Neural progenitor cell (in vitro differentiated cells): ENCODE results near the gene VPS4B. TPM values are rescaled to one million over a fixed set of nuclear protein-coding genes. Genes with fewer than 3 reads are reported as not detected.

Experiments used
- DNase-seq: peaks from one replicate; pipeline ENCODE4 v3.0.0-alpha.2; 2016; ENCODE audit warnings: low spot score
- H2AFZ ChIP-seq: fragments of 200-600 bp; sonication (generic); replicated peaks from 2 replicates; pipeline ENCODE4 v1.6.1; 2016; ENCODE audit warnings: antibody characterized with exemption
- H3F3A ChIP-seq: fragments of 200-600 bp; sonication (generic); 2 replicates; pipeline ENCODE4 v1.6.1; 2016; ENCODE audit warnings: antibody characterized with exemption, low read depth
- H3K27ac ChIP-seq: fragments of 200-600 bp; sonication (generic); 2 replicates; pipeline ENCODE4 v1.5.1; 2016; ENCODE audit warnings: mild to moderate bottlenecking
- H3K27me3 ChIP-seq: fragments of 200-600 bp; sonication (generic); 2 replicates; pipeline ENCODE4 v1.6.1; 2016; ENCODE audit warnings: mild to moderate bottlenecking, moderate library complexity
- H3K36me3 ChIP-seq: fragments of 200-600 bp; sonication (generic); 2 replicates; pipeline ENCODE4 v1.5.1; 2016
- H3K4me1 ChIP-seq: fragments of 200-600 bp; sonication (generic); 2 replicates; pipeline ENCODE4 v1.6.1; 2016; ENCODE audit warnings: mixed run types
- H3K4me2 ChIP-seq: fragments of 200-600 bp; sonication (generic); 2 replicates; pipeline ENCODE4 v1.6.1; 2016
- H3K4me3 ChIP-seq: fragments of 200-600 bp; sonication (generic); 2 replicates; pipeline ENCODE4 v1.5.1; 2016
- H3K79me2 ChIP-seq: fragments of 200-600 bp; sonication (generic); 2 replicates; pipeline ENCODE4 v1.6.1; 2016; ENCODE audit warnings: low read depth
- H3K9ac ChIP-seq: fragments of 200-600 bp; sonication (generic); 2 replicates; pipeline ENCODE4 v1.6.1; 2016
- H3K9me3 ChIP-seq: fragments of 200-600 bp; sonication (generic); 2 replicates; pipeline ENCODE4 v1.5.1; 2016; ENCODE audit warnings: low read depth
- H4K20me1 ChIP-seq: fragments of 200-600 bp; sonication (generic); 2 replicates; pipeline ENCODE4 v1.6.1; 2016; ENCODE audit warnings: low read depth
- H3K27ac Mint-ChIP-seq: 3 replicates; pipeline ENCODE4 v1.8.0; 2021; ENCODE audit warnings: mixed read lengths
- H3K27me3 Mint-ChIP-seq: 2 replicates; pipeline ENCODE4 v1.8.0; 2022; ENCODE audit warnings: low read depth, mild to moderate bottlenecking, inconsistent platforms, moderate library complexity, mixed read lengths; ENCODE audit not compliant: insufficient read depth
- H3K36me3 Mint-ChIP-seq: 3 replicates; pipeline ENCODE4 v1.8.0; 2021; ENCODE audit warnings: mixed read lengths
- H3K4me1 Mint-ChIP-seq: 3 replicates; pipeline ENCODE4 v1.8.0; 2021; ENCODE audit warnings: mixed read lengths
- H3K4me3 Mint-ChIP-seq: 3 replicates; pipeline ENCODE4 v1.8.0; 2021; ENCODE audit warnings: mild to moderate bottlenecking, moderate library complexity, mixed read lengths
- H3K9me3 Mint-ChIP-seq: 3 replicates; pipeline ENCODE4 v1.8.0; 2020; ENCODE audit warnings: mixed read lengths
- CTCF ChIP-seq: fragments of 200-600 bp; sonication (generic); IDR thresholded peaks from 2 replicates; pipeline ENCODE4 v1.5.1; 2017; ENCODE audit warnings: antibody characterized with exemption, mild to moderate bottlenecking
- EZH2 ChIP-seq: fragments of 200-600 bp; sonication (generic); IDR thresholded peaks from 2 replicates; pipeline ENCODE4 v1.6.1; 2017; ENCODE audit warnings: antibody characterized with exemption, mild to moderate bottlenecking, moderate library complexity
- EZH2phosphoT487 ChIP-seq: fragments of 200-600 bp; sonication (generic); IDR thresholded peaks from 2 replicates; pipeline ENCODE4 v1.6.1; 2017; ENCODE audit warnings: antibody characterized with exemption
- total RNA-seq: library from RNA; depleted of rRNA; stranded (reverse); fragments of >200 nt; gene quantifications from 2 replicates; pipeline ENCODE4 v1.2.3, GENCODE V29; 2015; ENCODE audit warnings: low replicate concordance

VPS4B gene
- total RNA-seq, 1 donor from 2014 or later = 42.2 TPM

- Histone ChIP-seq H3K36me3 (no peaks in the 10 kb centered on the region), H3K4me1 (no peaks in the 10 kb centered on the region), H3K9ac (no peak overlapping the region), H3K79me2 (no peaks in the 10 kb centered on the region), H3K27me3 (no peaks in the 10 kb centered on the region), H3K9me3 (no peaks in the 10 kb centered on the region), H4K20me1 (no peaks in the 10 kb centered on the region), H3F3A (no peaks in the 10 kb centered on the region), H3K27ac (no peak overlapping the region), H2AFZ (no peak overlapping the region), H3K4me2 (no peak overlapping the region), H3K4me3 (no peak overlapping the region)
- H3K36me3 Mint-ChIP-seq = no peaks in the 10 kb centered on the region
- H3K9me3 Mint-ChIP-seq = no peaks in the 10 kb centered on the region
- no peak overlapping the region for H3K4me3 Mint-ChIP-seq
- TF ChIP-seq CTCF (no peak), EZH2phosphoT487 (no peak), EZH2 (no peak)
- peaks cover 4% of the 10 kb centered on the region for H3K27me3 Mint-ChIP-seq
- H3K4me1 Mint-ChIP-seq = peaks cover 7% of the 10 kb centered on the region
- no peak overlapping the region for H3K27ac Mint-ChIP-seq
- no peak for DNase-seq
Observed at GRCh38 chr18:63445037-63445436, 22.8 kb upstream of the VPS4B start.

GRCh38 chr18:63444580-63444979, 22.3 kb upstream of the VPS4B start:
- H3K4me3 ChIP-seq = no peak overlapping the region
- TF ChIP-seq CTCF = no peak
- TF ChIP-seq EZH2 = no peak
- TF ChIP-seq EZH2phosphoT487 = no peak
- H3K27me3 Mint-ChIP-seq = peaks cover 4% of the 10 kb centered on the region
- H3K27ac Mint-ChIP-seq = no peak overlapping the region
- no peaks in the 10 kb centered on the region for H3F3A ChIP-seq
- H3K36me3 Mint-ChIP-seq = no peaks in the 10 kb centered on the region
- no peaks in the 10 kb centered on the region for H3K4me1 ChIP-seq
- peaks cover 7% of the 10 kb centered on the region for H3K4me1 Mint-ChIP-seq
- H4K20me1 ChIP-seq = no peaks in the 10 kb centered on the region
- DNase-seq = no peak
- no peaks in the 10 kb centered on the region for H3K9me3 Mint-ChIP-seq
- H3K27ac ChIP-seq = no peak overlapping the region
- H3K9me3 ChIP-seq = no peaks in the 10 kb centered on the region
- H3K27me3 ChIP-seq = no peaks in the 10 kb centered on the region
- no peak overlapping the region for H2AFZ ChIP-seq
- no peak overlapping the region for H3K9ac ChIP-seq
- no peaks in the 10 kb centered on the region for H3K79me2 ChIP-seq
- no peak overlapping the region for H3K4me2 ChIP-seq
- H3K36me3 ChIP-seq = no peaks in the 10 kb centered on the region
- no peak overlapping the region for H3K4me3 Mint-ChIP-seq

GRCh38 chr18:63443829-63444228, 21.6 kb upstream of the VPS4B start:
- no peak overlapping the region for H3K4me2 ChIP-seq
- H3K36me3 Mint-ChIP-seq = no peaks in the 10 kb centered on the region
- TF ChIP-seq EZH2 = no peak
- TF ChIP-seq EZH2phosphoT487 = no peak
- no peak for TF ChIP-seq CTCF
- H4K20me1 ChIP-seq = no peaks in the 10 kb centered on the region
- no peak overlapping the region for H3K4me3 Mint-ChIP-seq
- peaks cover 7% of the 10 kb centered on the region for H3K4me1 Mint-ChIP-seq
- no peaks in the 10 kb centered on the region for H3K9me3 ChIP-seq
- no peaks in the 10 kb centered on the region for H3K9me3 Mint-ChIP-seq
- H3F3A ChIP-seq = no peaks in the 10 kb centered on the region
- H3K27ac ChIP-seq = no peak overlapping the region
- peaks cover 4% of the 10 kb centered on the region for H3K27me3 Mint-ChIP-seq
- H3K27me3 ChIP-seq = no peaks in the 10 kb centered on the region
- no peak overlapping the region for H3K27ac Mint-ChIP-seq
- H2AFZ ChIP-seq = no peak overlapping the region
- H3K9ac ChIP-seq = no peak overlapping the region
- no peaks in the 10 kb centered on the region for H3K36me3 ChIP-seq
- no peaks in the 10 kb centered on the region for H3K4me1 ChIP-seq
- no peak for DNase-seq
- no peak overlapping the region for H3K4me3 ChIP-seq
- no peaks in the 10 kb centered on the region for H3K79me2 ChIP-seq
